ENCODE results near the gene SSBP2.

Gene SSBP2

DNA sequence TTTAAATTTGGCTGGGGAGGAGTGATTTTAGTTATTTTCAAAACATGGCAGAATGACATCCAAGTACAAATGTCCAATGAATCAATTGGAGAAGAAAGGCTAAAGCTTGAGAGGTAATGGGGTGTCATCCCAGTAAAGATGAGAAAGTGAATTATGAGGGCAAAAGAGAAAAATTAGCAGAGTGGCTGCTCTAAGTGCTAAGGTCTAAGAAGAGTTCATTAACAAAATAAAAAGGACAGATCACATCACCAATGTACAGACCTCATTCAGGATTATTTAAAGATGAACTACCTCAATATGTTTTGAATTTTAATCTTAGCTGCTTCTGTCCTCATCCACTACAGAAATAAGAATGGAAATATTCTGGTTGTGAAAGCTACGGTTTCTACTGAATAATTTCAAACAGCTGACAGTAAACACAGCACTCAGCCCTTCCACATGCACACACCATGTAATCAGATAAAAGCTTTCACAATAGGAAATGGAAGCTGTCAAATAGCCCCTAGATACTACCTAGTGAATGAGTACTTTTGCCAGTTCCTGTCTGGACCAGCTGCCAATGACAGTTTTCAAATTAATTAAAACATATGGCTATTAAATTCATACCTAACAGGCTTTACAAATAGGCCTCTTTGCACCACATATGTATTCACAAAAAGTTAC is 171.5 kb downstream of the SSBP2 start:
- DNase-seq (ENCODE audit: low spot score): no peak

DNA sequence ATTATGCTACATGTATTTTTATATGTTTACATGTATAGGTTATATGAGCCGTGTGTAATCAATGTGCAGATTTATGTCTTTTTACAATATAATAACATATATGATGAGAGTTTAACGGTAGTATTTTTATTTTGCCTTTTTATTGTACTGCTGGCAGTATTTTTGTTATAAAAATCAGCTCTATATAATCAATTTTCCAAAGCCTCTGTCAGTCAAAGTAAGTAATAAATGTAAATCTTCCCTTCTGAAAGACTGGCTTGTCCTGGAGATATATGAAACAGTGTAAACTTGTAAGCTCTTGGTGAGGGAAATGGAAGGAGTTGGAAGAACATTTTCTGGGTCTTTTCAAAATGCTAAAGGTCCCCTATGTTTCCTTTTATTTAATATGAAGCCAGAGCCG is 173.8 kb downstream of the SSBP2 start:
- no peak for DNase-seq (ENCODE audit: low spot score)

DNA sequence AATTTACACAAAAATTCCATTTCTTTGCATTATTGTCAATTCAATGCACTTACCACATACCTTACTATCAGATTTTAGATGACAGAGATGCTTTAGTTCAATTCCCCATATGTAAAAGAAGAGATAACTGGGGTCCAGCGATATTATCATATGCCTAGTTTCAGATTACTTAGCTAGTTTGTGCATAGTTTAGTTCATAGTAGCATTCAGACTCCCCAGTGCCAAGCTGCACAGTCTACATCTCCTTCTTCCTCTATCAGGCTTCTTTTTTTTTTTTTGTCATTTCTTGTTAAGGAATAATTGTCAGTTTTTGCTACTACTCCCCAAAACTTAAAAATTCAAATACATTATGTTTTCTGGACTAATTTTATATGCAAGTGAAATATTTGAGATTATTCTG is 175.0 kb downstream of the SSBP2 start:
- DNase-seq (ENCODE audit: low spot score): no peak

DNA sequence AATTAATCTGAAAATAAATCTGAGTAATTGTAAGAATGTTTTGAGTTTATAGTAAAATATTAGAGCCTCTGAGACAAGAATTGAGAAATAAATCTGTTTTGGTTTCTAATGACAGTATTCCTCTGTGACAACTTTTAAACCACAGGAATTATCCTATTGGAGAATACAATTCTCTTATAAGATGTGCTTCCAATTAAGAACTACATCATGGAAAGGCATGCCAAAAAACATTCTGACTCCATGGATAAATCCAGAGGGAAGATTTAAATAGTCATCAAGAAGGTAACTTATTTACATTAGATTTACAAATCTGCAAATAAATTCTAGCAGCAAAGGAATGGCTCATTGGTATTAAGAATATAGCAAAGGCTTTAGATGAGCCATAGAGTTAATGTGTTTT is 178.7 kb downstream of the SSBP2 start:
- DNase-seq (ENCODE audit: low spot score): no peak

DNA sequence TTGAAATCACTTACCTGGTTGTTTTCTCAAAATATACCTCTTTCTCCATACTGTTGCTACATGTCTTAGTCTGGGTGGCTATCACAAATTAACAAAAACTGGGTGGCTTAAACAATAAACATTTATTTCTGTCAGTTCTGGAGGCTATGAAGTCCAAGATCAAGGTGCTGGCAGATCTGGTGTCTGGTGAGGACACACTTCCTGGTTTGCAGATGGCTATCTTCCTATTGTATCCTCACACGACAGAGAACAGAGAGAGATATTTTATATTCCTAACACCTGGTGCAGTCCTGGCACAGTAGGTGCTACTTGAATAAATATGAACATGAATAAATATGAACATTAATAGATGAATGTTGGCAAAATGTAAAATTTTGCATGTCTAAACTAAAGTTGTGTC is 192.7 kb downstream of the SSBP2 start:
- no peak for DNase-seq (ENCODE audit: low spot score)

DNA sequence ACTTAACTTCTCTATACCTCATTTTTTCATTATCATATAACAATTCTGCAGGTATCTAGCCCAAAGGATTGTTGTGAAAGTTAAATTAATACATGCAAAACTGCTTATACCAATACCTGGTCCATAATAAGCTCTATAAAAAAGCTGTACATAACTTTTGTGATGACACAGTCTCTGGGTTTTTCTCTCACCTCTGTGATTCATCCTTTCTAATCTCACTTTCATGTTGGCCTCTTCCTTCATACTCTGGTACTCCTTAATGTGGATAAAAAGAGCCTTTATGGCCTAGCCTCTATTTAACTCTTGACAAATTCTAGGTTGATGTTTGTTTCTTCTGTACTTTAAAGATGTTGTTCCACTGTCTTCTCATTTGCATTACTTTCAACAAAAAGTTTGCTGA is 194.1 kb downstream of the SSBP2 start:
- no peak for DNase-seq (ENCODE audit: low spot score)

DNA sequence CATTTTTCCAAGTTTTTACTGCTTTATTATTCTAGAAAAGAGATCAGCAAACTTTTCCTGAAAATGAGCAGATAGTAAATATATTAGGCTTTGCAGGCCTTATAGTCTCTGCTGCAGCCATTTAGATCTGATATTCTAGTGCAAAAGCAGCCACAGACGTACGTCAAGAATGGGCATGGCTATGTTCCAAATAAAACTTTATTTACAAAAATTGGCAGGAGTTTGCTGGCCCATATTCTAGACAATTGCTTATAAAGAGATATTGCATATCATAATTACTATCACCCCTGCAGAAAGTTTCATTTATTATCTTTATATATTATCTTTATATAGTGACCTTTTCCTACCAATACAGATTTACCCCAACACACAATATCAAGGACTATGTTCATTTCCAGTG is 195.0 kb downstream of the SSBP2 start:
- DNase-seq (ENCODE audit: low spot score): no peak

DNA sequence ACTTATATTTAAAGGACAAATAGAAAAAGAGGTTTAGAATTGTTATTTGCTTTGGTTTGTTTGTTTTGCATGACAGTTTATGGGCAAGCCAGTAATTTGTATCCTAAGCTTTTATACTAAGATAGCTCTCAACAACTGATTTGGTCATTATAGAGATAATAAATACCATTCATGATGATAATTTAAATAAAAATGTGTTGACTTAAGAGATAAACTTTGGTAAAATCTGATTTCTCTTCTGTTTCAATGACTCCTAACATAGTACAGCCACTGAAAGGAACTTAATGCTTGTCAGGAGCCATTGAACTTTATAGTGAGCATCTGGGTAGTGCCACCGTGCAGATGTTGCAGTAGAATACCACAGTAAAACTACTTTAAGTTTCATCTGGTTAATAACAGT is 196.2 kb downstream of the SSBP2 start:
- DNase-seq (ENCODE audit: low spot score): no peak

DNA sequence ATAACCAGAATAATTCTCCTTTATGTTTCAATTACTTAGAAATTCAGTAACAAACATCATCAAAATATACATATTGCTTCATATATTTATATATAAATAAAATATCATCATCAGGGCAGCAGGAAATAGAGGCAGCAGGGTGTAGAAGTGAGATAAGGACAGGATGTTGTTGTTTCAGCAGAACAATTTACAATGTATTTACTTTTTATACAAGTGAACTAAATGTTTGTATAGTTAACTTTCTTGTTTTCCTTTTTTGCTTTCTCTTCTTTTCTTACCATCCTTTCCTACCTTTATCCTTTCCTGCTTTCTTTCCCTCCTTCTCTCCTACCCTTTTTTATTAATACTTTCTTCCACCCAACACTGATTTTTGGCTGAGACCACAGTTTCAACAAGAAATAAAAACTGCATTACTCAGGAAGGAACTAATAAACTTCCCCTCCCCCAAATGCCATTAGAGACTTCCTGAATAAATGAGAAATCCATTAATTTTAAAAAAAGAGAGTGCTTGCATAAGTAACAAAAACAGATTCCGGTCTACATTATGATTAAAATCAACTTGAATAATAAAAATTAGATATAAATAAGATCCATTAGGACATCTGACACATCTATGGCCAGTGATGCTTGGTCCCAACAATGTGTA is 197.2 kb downstream of the SSBP2 start:
- DNase-seq (ENCODE audit: low spot score): no peak

DNA sequence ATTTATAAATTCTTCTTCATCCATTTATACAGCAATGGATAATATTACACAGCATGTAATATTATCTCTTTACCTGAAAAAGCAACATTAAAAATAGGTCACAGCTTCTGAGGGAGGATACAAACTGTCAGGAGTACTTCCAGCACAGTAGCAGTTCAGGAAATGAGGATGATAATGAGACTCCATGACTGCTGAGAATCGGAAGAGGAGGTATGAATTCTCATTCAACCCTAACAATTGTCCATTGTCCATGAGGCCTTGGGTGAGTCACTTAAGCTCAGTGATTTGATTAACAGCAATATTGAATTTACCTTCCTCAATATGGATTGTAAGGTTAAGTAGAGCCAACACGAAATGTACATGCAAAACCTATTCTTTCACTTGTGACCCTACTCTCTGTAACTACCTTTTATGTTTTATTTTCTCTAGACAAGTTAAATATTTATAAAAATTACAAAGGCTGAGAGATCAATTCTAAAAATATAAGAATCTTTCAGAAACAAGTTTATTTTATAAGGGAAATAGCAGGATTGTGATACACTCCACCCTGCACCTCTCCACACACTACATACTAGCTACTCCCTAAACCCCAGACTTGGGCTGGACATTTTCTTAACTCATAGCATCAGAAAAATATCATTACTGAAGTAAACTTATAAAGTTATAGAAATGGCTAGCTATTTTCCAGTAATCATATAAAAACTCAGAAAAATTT is 197.9 kb downstream of the SSBP2 start:
- no peak for DNase-seq (ENCODE audit: low spot score)

DNA sequence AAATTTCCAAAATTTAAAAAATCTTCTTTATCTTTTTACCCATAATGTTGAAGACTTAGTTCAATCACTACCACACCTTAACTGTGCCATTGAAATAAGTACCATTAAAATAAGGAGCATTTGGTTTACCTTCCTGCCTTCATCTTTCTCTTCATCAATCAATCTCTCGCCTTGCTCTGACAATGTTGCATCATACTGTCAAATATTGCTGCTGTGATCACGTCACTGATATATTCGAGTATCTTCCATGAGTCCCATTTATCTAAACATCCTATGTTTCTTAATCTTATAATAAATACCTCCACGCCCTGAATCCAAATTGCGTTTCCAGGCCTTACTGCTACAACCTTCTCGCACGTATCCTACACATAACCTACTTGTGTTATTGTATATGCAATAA is 201.8 kb downstream of the SSBP2 start:
- DNase-seq (ENCODE audit: low spot score): no peak

DNA sequence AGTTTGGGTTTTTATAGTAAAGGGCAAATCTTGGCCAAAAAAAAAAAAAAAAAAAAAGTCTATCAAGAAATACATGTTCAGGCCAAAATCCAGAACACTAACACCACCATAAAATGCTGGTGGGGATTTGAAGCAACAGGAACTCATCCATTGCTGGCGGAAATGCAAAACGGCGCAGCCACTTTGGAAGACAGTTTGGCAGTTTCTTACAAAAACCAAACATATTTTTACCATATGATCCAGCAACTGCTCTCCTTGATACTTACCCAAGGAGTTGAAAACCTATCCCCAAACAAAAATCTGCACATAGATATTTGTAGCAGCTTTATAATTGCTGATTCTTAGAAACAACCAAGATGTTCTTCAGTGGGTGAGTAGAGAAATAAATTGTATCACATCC is 203.9 kb downstream of the SSBP2 start:
- no peak for DNase-seq (ENCODE audit: low spot score)

DNA sequence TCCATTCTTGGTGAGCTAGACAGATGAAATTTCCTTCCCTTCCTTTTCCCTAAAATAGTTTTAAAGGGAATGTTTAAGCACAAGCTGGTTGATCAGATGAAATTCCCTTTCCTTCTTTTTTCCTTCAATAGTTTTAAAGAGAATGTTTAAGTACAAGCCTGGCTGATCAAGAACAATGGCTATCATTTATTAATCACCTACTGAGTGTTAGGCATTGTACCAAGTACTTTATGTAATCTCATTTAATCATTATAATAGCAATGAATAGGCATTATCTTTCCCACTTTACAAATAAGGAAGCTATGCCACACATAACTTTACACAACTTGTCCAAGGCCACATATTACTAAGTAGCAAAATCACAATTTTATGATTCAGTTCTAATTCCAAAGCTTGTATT is 205.0 kb downstream of the SSBP2 start:
- no peak for DNase-seq (ENCODE audit: low spot score)

DNA sequence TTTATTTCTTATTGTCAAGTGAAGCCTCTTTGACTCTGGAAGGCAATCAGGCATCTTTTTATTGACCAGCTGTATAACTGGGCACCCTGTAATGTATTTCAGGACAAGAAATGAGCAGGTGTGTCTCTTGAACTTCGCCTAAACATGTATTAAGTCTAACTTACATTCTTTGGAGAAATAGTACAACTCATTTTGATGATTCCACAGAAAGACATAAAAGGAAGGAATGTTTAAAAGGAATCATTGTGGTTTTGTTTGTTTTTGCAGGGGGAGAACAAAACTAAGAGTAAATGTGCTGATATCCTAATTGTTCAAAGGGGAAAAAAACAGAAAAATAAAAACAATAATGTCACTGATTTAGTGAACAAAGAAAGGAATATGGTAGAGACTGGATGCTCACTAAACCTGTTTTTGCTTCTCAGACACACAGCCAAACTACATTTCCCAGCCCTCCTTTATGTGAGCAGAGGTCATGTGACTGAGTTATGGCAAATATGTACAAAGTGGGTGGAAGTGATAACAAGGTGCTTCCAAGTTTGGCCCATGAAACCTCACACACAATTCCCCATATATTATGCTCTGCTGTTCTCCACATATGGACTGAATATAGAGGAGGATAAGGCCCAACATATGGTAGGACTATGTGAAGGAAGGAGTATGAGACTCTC is 206.4 kb downstream of the SSBP2 start:
- no peak for DNase-seq (ENCODE audit: low spot score)

DNA sequence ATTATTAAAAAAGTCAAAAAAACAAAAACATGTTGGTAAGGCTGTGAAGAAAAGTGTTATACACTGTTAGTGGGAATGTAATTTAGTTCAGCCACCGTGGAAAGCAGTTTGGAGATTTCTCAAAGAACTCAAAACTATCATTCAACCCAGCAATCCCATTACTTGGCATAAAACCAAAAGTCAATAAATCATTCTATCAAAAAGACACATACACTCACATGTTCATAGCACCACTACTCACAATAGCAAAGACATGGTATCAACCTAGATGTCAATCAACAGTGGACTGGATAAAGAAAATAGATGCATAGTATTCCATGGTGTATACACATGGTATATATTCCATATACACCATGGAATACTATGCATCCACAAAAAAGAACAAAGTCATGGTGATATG is 208.7 kb downstream of the SSBP2 start:
- no peak for DNase-seq (ENCODE audit: low spot score)

DNA sequence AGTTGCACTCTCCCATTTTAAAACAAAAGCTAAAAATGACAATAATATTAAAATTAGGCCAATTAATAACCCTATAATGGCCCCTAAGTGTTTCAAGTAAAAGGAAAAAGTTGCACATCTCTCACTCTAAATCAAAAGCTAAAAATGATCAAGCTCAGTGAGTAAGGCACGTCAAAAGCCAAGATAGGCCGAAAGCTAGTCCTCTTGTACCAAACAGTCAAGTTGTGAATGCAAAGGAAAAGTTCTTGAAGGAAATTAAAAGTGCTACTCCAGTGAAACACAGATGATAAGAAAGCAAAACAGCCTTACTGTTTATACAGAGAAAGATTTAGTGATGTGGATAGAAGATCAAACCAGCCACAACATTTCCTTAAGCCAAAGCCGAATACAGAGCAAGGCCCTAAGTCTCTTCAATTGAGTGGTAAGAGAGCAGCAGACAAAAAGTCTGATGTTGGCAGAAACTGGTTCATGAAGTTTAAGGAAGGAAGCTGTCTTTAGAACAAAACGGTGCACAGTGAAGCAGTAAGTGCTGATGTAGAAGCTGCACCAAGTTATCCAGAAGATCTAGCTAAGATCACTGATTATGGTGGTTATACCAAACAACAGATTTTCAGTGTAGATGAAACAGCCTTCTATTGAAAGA is 212.9 kb downstream of the SSBP2 start:
- peak; percentile 12 for DNase-seq (ENCODE audit: low spot score)

DNA sequence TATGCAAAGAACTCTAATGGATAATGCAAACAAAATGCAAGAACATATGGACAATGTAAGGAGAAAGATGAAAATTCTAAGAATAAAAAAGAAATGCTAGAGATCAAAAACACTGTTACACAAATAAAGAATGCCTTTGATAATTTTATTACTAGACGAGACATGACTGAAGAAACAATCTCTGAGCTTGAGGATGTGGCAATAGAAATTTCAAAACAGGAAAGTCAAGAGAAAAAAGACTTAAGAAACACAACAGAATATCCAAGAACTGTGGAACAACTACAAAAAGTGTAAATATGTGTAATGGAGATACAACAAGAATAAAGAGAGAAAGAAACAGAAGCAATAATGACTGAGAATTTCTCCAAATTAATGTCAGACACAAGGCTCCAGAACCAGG is 216.5 kb downstream of the SSBP2 start:
- no peak for DNase-seq (ENCODE audit: low spot score)

DNA sequence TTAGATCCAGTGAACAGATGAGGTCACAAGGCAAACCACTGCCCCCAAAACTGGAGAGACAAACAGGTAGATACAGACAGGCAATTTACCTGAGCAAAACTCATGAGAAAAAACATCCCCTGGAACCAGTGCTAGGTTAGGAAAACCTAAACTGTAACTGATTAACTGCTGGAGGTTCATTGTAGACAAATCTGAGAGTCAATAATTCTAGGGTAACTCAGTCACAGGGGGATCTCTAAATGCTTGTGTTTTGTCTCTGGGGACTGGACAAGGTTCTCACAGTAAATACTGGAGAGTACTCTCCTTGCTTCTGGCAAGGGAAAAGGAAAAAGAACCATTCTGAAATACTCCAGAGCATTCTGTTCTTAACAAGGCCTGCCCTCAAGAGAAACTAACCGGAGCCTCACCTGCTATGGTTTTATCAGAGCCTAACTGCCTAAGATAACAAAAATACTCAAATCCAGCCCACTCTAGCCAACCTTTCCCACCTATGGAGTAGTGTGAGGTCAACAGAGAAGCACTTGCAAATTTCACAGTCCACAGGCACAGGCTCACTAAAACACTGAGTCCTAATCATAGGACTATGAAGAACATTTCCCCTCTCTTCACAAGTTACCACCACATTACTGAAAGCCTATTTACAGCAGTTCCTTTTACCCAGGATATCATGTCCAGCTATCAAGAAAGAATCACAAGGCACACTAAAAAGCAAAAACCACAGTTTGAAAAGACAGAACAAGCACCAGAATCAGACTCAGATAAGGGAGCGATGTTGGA is 217.1 kb downstream of the SSBP2 start:
- DNase-seq (ENCODE audit: low spot score): no peak

DNA sequence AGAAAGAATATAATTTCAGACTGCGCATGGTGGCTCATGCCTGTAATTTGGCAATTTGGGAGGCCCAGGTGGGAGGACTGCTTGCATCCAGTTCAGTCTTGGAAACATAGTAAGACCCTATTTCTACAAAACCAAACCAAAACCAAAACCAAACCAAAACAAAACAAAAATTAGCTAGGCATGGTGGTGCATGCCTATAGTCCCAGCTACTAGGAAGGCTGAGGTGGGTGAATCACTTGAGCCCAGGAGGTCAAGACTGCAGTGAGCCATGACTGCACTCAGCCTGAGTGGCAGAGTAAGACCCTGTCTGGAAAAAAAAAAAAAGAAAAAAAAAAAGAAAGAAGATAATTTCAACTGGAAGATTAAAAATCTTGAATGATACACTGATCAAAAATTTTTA is 220.0 kb downstream of the SSBP2 start:
- no peak for DNase-seq (ENCODE audit: low spot score)

DNA sequence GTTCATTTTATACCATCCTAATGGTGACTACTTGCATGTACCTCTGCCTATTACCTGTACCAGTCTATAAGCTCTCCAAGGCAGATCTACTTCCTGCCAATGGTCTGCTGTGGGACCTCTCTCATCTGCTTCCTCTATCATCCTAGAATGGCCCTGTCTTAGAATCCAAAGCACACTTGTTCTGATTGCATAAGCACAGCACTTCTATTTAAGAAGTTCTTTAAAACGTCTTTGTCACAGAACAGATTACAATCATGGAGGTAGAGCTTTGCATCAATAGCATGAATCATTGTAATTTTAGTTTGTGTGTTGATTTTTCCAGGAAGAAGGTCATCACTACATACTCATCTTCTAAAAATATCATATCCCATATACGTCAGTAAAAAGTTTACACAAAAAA is 225.2 kb downstream of the SSBP2 start:
- DNase-seq (ENCODE audit: low spot score): no peak

DNA sequence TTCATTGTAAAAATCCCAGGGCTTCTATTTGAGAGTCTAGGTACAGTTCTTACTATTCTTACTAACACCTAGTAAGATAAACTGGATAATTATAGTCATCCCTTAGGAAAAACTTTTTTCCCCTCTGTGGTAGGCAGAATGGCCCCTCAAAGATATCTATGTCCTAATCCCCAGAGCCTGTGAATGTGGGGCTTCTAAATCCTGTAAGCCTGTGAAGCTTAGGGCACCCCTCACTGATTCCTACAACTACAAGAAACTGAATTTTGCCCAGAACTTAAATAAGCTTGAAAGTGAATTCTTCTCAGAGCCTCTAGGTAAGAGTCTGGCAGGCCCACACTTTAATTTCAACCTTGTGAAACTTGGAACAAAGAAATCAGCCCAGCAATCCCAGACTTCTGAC is 226.9 kb downstream of the SSBP2 start:
- DNase-seq (ENCODE audit: low spot score): no peak

DNA sequence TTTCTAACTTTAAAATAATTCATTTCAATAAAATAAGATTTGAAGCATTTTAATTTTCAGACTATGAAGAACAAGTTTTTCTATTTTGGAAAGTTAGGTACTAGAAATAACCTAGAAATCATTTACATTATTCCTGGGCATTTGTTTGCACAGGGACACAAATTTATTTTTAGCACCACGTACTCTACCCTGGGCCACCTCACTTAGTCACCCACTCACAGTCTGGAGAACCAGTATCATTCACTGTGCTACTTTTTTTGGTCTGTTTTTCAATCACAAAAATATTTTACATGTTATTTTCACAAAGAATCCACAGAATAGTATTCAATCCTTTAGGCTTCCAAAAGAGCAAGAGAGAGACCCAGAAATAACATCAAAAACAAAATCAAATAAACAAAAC is 228.3 kb downstream of the SSBP2 start:
- no peak for DNase-seq (ENCODE audit: low spot score)

Measured in CD4-positive, alpha-beta T cell treated with Interleukin-2 at 100 ng/mL for 4 hours (primary cell).